ENCODE data around the gene SLAMF7.

SLAMF7 gene

DNA sequence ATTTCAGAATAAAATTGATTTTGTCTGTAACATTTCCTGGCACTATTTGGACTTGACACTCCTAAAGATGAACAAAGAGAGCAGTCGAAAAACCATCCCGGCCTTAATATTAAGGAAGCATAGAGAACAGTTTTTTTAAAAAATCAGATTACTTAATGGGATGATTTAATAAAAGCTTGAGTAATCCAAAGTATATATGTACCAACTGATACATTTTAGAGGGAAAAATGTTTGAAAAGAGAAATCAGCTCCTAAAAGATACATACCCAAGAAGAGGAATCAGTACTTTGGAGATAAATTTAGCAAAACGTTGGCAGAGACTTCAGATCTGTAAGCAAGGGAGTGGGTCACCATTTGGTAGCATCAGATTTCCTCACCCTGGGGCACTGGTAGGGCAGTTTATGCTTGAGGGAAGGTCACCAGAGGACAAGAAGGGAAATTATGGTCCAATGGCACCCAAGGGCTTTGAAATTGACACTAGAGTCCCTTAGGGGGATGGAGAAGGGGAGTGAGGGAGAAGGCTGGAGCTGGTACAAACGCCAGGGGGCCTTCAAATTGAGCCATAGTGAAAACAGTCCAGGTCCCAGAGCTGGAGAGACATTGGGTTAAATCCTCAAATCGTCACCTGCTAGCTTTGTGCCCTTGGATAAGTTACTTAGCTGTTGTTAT is 5.9 kb downstream of the SLAMF7 start:
- no peak overlapping the region for H3K27ac ChIP-seq (ENCODE audit: poor library complexity, severe bottlenecking)
- peaks cover 7% of the 10 kb centered on the region for H3K4me1 ChIP-seq (ENCODE audit: insufficient read depth, poor library complexity, severe bottlenecking)
- TF ChIP-seq, protein P1, sequence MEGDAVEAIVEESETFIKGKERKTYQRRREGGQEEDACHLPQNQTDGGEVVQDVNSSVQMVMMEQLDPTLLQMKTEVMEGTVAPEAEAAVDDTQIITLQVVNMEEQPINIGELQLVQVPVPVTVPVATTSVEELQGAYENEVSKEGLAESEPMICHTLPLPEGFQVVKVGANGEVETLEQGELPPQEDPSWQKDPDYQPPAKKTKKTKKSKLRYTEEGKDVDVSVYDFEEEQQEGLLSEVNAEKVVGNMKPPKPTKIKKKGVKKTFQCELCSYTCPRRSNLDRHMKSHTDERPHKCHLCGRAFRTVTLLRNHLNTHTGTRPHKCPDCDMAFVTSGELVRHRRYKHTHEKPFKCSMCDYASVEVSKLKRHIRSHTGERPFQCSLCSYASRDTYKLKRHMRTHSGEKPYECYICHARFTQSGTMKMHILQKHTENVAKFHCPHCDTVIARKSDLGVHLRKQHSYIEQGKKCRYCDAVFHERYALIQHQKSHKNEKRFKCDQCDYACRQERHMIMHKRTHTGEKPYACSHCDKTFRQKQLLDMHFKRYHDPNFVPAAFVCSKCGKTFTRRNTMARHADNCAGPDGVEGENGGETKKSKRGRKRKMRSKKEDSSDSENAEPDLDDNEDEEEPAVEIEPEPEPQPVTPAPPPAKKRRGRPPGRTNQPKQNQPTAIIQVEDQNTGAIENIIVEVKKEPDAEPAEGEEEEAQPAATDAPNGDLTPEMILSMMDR (IDR thresholded peaks at IDR 0.05; ENCODE audit: poor library complexity, severe bottlenecking), result no peak
- no peak for ATAC-seq (ENCODE audit: low read depth)
- no peaks in the 10 kb centered on the region for H3K36me3 ChIP-seq (ENCODE audit: low read depth)
- H3K4me3 ChIP-seq (ENCODE audit: severe bottlenecking), result no peak overlapping the region
- no peak for DNase-seq (ENCODE audit: low spot score)
- no peaks in the 10 kb centered on the region for H3K9me3 ChIP-seq (ENCODE audit: severe bottlenecking)
- H3K27me3 ChIP-seq (ENCODE audit: insufficient read depth, poor library complexity, severe bottlenecking), result no peaks in the 10 kb centered on the region

DNA sequence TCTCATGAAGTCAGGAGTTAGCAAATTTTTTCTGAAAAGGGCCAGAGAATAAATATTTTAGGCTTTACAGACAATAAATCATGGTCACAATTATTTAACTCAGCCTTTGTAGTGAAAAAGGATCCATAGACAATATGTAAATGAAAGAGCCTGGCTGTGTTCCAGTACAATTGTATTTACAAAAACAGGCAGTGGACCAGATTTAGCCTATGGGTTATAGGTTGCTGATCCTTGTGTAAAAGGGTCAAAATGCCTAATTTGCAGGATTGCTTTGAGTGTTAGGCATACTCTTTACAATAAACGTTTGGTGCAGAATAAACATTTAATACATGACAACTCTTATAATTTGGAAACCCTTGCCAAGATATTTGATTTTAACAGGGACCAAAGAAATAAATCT is 6.5 kb downstream of the SLAMF7 start:
- ATAC-seq (ENCODE audit: low read depth) (no peak), DNase-seq (ENCODE audit: low spot score) (no peak)
- TF ChIP-seq, protein P1 (IDR thresholded peaks at IDR 0.05; ENCODE audit: poor library complexity, severe bottlenecking), result no peak
- no peaks in the 10 kb centered on the region for H3K9me3 ChIP-seq (ENCODE audit: severe bottlenecking)
- H3K27ac ChIP-seq (ENCODE audit: poor library complexity, severe bottlenecking), result no peak overlapping the region
- peaks cover 7% of the 10 kb centered on the region for H3K4me1 ChIP-seq (ENCODE audit: insufficient read depth, poor library complexity, severe bottlenecking)
- no peaks in the 10 kb centered on the region for H3K27me3 ChIP-seq (ENCODE audit: insufficient read depth, poor library complexity, severe bottlenecking)
- no peaks in the 10 kb centered on the region for H3K36me3 ChIP-seq (ENCODE audit: low read depth)
- no peak overlapping the region for H3K4me3 ChIP-seq (ENCODE audit: severe bottlenecking)

DNA sequence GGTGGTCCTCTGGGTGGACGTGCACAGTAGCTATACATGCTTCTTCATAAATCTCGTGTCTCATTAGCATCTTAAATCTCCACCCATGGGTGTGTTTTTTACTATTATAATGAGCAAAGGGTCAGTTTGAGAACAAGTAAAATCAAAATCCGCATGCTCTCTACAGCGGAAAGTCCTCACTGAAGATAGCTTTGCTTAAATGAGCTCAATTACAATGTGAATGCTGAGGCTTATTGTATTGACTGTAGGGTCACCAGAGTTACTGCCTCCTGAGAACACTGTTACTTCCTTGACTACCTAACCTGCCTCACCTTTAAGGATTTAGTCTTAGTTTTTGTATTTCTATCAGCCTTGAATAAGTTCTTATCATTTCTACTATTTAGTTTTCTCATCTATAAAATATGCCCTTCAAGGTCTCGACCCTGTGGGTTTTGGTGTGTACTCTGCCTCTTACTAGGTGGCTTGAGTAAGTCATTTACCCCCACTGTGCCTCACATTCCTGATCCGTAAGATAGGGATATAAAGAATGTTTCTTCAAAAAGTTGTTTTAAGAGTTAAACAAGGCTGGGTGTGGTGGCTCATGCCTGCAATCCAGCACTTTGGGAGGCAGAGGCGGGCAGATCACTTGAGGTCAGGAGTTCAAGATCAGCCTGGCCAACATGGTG is 7.9 kb downstream of the SLAMF7 start:
- DNase-seq (ENCODE audit: low spot score), result no peak
- ATAC-seq (ENCODE audit: low read depth), result no peak
- Histone ChIP-seq H3K4me3 (ENCODE audit: severe bottlenecking) (no peak overlapping the region), H3K27me3 (ENCODE audit: insufficient read depth, poor library complexity, severe bottlenecking) (no peaks in the 10 kb centered on the region), H3K27ac (ENCODE audit: poor library complexity, severe bottlenecking) (no peak overlapping the region), H3K36me3 (ENCODE audit: low read depth) (no peaks in the 10 kb centered on the region), H3K4me1 (ENCODE audit: insufficient read depth, poor library complexity, severe bottlenecking) (peaks cover 7% of the 10 kb centered on the region), H3K9me3 (ENCODE audit: severe bottlenecking) (no peaks in the 10 kb centered on the region)
- TF ChIP-seq, protein P1 (IDR thresholded peaks at IDR 0.05; ENCODE audit: poor library complexity, severe bottlenecking), result no peak

DNA sequence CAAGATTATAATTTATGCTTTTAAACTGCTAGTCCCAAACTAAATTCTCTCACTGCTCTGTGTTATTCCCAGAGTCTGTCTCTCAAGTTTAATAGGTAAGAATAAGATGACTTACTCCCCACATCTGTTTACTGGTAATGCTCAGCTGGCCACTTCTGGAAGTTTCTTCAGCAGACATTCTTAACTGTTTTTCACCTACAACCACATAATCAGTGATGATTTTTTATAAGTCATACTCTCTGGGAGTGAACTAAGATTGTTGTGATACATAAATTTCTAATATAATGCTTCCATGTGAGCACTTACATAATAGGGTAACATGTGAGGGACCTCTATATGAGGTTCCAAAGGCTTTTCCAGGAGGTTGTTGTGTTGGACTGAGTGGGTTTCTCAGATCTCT is 8.7 kb downstream of the SLAMF7 start:
- TF ChIP-seq, protein P1 (IDR thresholded peaks at IDR 0.05; ENCODE audit: poor library complexity, severe bottlenecking), result no peak
- no peaks in the 10 kb centered on the region for H3K27me3 ChIP-seq (ENCODE audit: insufficient read depth, poor library complexity, severe bottlenecking)
- no peak overlapping the region for H3K4me3 ChIP-seq (ENCODE audit: severe bottlenecking)
- no peak for DNase-seq (ENCODE audit: low spot score)
- H3K27ac ChIP-seq (ENCODE audit: poor library complexity, severe bottlenecking), result no peak overlapping the region
- ATAC-seq (ENCODE audit: low read depth), result no peak
- H3K36me3 ChIP-seq (ENCODE audit: low read depth), result no peaks in the 10 kb centered on the region
- no peaks in the 10 kb centered on the region for H3K9me3 ChIP-seq (ENCODE audit: severe bottlenecking)
- H3K4me1 ChIP-seq (ENCODE audit: insufficient read depth, poor library complexity, severe bottlenecking), result peaks cover 7% of the 10 kb centered on the region

Measured in RWPE2 (cell line).